ENCODE data around the gene RBMS3. TPM values are rescaled to one million over a fixed set of nuclear protein-coding genes. Genes with fewer than 3 reads are reported as not detected.

Gene RBMS3
- total RNA-seq, 2 experiments from 2014 or later = 1.0 TPM; not detected in 1

DNA sequence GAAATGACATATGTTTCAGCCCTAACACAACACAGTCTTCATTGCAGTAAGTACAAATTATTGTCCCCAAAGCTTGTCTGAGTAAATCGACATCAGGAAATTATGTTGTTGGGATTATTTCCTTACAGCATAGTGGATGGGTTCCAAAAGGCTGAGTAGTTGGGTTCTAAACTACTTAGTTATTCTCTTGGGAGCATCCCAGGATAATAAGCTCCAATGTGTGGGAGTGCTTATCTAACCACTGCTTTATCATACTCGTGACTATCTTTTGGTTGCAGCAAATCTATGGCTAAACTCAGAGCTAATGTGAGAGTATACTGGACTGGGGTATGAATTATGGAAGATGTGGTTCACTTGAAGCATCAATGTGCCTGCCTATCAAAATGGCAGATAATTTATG lies 128.5 kb downstream of the RBMS3 start:
- Histone ChIP-seq H3K4me2 (ENCODE audit: low read length) (peak overlapping the region; percentile 77), H3K36me3 (ENCODE audit: insufficient read depth, low read length) (no peaks in the 10 kb centered on the region), H2AFZ (ENCODE audit: low read length) (peak overlapping the region; percentile 91; the same call in 1 of the 2 replicates), H3K9me2 (ENCODE audit: insufficient read depth, low read length) (no peaks in the 10 kb centered on the region), H3K79me2 (ENCODE audit: insufficient read depth, low read depth, low read length) (no peaks in the 10 kb centered on the region), H3K4me1 (ENCODE audit: insufficient read depth, low read length, poor library complexity, severe bottlenecking) (peaks cover 83% of the 10 kb centered on the region), H3K4me3 (ENCODE audit: low read depth, low read length, poor library complexity, severe bottlenecking) (peak overlapping the region; percentile 41), H4K20me1 (ENCODE audit: insufficient read depth, low read length) (no peaks in the 10 kb centered on the region), H3K27ac (ENCODE audit: low read depth, low read length, poor library complexity, severe bottlenecking) (peak overlapping the region; percentile 90), H3K9me3 (ENCODE audit: low read length) (no peaks in the 10 kb centered on the region; the same call in 1 of the 2 replicates)
- ChIA-PET POLR2A (interaction anchor here (0.7 to 1.0 kb wide), 3 partner anchors 27 to 85 kb away, joined by 3 to 5 read pairs (median 3); no protein-coding TSS in a partner anchor), CTCF (ENCODE audit: unreplicated experiment) (no interaction called here)
- no TSS peak for BruUV-seq (replicated peaks)
- intact Hi-C loops (cut with micrococcal nuclease; ENCODE audit: unreplicated experiment) = no loop called here
- TF ChIP-seq, protein P1, sequence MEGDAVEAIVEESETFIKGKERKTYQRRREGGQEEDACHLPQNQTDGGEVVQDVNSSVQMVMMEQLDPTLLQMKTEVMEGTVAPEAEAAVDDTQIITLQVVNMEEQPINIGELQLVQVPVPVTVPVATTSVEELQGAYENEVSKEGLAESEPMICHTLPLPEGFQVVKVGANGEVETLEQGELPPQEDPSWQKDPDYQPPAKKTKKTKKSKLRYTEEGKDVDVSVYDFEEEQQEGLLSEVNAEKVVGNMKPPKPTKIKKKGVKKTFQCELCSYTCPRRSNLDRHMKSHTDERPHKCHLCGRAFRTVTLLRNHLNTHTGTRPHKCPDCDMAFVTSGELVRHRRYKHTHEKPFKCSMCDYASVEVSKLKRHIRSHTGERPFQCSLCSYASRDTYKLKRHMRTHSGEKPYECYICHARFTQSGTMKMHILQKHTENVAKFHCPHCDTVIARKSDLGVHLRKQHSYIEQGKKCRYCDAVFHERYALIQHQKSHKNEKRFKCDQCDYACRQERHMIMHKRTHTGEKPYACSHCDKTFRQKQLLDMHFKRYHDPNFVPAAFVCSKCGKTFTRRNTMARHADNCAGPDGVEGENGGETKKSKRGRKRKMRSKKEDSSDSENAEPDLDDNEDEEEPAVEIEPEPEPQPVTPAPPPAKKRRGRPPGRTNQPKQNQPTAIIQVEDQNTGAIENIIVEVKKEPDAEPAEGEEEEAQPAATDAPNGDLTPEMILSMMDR (conservative IDR thresholded peaks at IDR 0.05; ENCODE audit: low read length) = no peak
- no peak for TF ChIP-seq EZH2phosphoT487 (IDR thresholded peaks at IDR 0.05; ENCODE audit: borderline replicate concordance, low read depth, low read length)
- no peak for DNase-seq (ENCODE audit: low spot score)

DNA sequence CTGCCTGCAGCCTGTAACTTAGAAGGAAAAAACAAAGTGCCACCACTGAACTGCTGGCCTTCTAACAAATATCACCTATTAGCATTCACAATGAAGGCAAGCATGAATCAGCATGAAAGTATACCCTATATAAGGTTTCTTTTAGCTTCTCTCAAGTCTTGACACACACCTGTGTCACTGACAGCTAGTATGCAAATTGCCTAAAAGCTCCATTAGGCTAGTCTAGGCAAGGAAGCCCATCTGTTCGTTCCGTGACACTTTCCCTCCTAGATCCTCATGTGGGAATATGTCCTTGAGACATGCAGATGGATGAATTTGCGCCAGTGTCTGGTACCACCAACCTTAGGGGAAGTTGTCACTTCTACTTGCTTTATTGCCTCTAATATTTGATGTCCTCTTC lies 129.3 kb downstream of the RBMS3 start:
- H3K9me3 ChIP-seq (ENCODE audit: low read length) = no peaks in the 10 kb centered on the region; the same call in 1 of the 2 replicates
- no peaks in the 10 kb centered on the region for H3K9me2 ChIP-seq (ENCODE audit: insufficient read depth, low read length)
- peaks cover 83% of the 10 kb centered on the region for H3K4me1 ChIP-seq (ENCODE audit: insufficient read depth, low read length, poor library complexity, severe bottlenecking)
- peak overlapping the region; percentile 77 for H3K4me2 ChIP-seq (ENCODE audit: low read length)
- no TSS peak for BruUV-seq (replicated peaks)
- ChIA-PET CTCF (ENCODE audit: unreplicated experiment) (interaction anchor here (0.6 kb wide), 1 partner anchor 857 kb away, joined by 3 read pairs; no protein-coding TSS in a partner anchor), POLR2A (interaction anchor here (0.7 to 0.8 kb wide), 4 partner anchors 13 to 778 kb away, joined by 3 read pairs; no protein-coding TSS in a partner anchor)
- H3K27ac ChIP-seq (ENCODE audit: low read depth, low read length, poor library complexity, severe bottlenecking) = peak overlapping the region; percentile 90
- DNase-seq (ENCODE audit: low spot score) = peak; percentile 82
- no peaks in the 10 kb centered on the region for H3K79me2 ChIP-seq (ENCODE audit: insufficient read depth, low read depth, low read length)
- no peaks in the 10 kb centered on the region for H3K36me3 ChIP-seq (ENCODE audit: insufficient read depth, low read length)
- intact Hi-C loops (cut with micrococcal nuclease; ENCODE audit: unreplicated experiment) = no loop called here
- peak overlapping the region; percentile 41 for H3K4me3 ChIP-seq (ENCODE audit: low read depth, low read length, poor library complexity, severe bottlenecking)
- H4K20me1 ChIP-seq (ENCODE audit: insufficient read depth, low read length) = no peaks in the 10 kb centered on the region
- peak overlapping the region; percentile 91; the same call in 1 of the 2 replicates for H2AFZ ChIP-seq (ENCODE audit: low read length)
- TF ChIP-seq EZH2phosphoT487 (IDR thresholded peaks at IDR 0.05; ENCODE audit: borderline replicate concordance, low read depth, low read length) = no peak
- TF ChIP-seq, protein P1 (conservative IDR thresholded peaks at IDR 0.05; ENCODE audit: low read length) = no peak

All from OCI-LY7 (cell line).